Fibroblast of gingiva (primary cell): ENCODE results near the gene TMEM182.
A peak's percentile ranks its signal among the peaks of the same experiment; 100 is the strongest.

Experiments
- DNase-seq: peaks from one replicate; pipeline ENCODE4 v3.0.0-alpha.2; 2011; ENCODE audit warnings: low read depth

Gene TMEM182

GRCh38 chr2:102768253-102768652 is 6.4 kb downstream of the TMEM182 start:
- peak; percentile 41 for DNase-seq

DNA sequence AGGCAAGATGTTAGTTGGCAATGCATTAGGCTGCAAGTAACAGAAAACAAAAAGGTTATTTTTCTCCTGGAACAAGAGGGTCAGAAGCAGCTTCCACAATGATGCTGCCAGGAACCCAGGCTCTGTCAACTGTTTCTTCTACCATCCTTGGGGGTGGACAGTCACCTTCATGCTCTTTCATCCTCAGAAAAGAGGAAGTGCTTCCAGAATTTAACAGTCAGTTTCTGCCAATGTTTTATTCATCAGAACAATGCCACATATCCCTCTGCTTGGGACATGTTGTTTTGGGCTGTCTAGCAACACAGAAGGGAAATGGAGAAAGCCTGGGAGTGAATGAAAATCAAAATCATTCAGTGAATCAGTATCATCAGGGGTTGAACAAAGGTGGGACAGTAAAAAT is 7.1 kb downstream of the TMEM182 start:
- no peak for DNase-seq

DNA sequence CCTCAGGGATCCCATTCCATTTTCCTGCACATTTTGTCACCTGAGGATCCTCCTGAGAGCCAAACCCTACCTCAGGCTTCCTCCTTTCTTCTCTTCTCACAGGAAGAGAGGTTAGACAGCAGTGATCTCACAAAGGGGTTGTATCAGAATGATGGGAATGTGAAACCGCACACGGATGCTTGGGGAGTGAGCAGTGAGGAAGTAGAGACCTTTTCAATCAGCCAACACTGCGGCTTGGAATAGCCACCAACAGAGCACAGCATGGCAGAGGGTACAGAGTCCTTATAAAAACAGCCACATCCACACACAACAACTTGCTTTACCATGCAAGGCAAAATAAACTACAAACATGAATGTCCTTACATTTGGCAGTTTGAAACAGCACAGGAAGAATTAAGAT is 8.7 kb downstream of the TMEM182 start:
- peak; percentile 37 for DNase-seq

DNA sequence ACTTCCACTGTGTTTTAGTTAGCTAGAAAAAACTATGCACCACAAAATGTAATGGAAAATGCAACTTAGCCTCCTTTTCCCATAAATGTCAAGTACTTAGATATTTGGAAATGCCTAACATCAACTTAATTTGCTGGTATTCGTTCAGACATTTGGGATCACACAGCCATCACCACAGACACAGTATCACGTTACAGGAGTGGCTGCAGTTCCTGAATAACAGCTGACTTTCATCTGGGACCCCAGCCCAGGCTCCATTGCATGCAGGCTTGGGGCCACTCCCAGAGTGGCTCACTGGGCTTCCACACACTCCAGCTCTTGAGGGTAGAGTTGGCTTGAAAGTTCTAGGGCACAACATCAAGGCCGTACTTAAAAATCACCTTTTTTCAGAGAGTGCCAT is 9.3 kb downstream of the TMEM182 start:
- peak; percentile 69 for DNase-seq

- DNase-seq = no peak
Measured at GRCh38 chr2:102772659-102773058, 10.8 kb downstream of the TMEM182 start.

DNA sequence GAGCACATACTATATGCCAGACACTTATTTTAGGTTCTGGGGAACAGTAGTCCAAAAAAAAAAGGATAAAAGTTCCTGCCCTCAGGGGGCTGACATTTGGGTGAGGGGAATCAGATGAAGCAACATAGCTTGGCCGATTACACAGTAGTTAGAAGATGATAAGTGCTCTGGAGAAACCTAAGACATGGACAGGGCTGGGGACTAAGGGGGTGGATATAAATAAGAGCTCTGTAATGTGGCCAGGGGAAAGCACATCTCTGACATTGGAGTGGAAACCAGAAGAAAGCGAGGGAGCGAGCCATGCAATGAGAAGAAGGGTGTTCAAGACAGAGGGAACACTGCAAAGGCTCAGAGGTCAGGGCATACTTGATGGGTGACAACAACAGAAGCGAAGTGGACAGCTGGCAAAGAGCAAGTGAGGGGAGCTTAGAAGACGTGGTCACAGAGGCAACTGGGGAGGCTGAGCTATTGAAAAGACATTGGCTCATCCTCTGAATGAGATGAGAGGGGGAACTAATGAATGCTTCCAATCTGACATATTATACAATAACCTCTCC is 11.4 kb downstream of the TMEM182 start:
- no peak for DNase-seq

- no peak for DNase-seq
Measured at GRCh38 chr2:102778260-102778659, 16.4 kb downstream of the TMEM182 start.

- DNase-seq = no peak
Measured at GRCh38 chr2:102780467-102780866, 18.6 kb downstream of the TMEM182 start.

DNA sequence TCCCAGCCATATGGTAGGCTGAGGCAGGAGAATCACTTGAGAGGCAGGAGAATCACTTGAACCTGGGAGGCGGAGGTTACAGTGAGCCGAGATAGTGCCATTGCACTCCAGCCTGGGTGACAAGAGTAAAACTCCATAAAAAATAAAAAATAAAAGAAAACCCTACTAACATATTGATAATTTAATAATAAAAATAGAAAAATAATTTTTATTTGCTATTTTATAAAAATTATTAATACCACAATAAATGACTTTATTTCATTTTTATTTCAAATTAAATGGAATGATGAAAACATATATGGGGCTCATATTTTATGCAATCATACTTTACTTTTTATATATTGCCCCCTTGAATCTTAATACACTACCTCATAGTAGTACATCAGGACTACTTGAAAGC is 20.4 kb downstream of the TMEM182 start:
- DNase-seq = no peak

- DNase-seq = no peak
Measured at GRCh38 chr2:102782933-102783332, 21.1 kb downstream of the TMEM182 start.

DNA sequence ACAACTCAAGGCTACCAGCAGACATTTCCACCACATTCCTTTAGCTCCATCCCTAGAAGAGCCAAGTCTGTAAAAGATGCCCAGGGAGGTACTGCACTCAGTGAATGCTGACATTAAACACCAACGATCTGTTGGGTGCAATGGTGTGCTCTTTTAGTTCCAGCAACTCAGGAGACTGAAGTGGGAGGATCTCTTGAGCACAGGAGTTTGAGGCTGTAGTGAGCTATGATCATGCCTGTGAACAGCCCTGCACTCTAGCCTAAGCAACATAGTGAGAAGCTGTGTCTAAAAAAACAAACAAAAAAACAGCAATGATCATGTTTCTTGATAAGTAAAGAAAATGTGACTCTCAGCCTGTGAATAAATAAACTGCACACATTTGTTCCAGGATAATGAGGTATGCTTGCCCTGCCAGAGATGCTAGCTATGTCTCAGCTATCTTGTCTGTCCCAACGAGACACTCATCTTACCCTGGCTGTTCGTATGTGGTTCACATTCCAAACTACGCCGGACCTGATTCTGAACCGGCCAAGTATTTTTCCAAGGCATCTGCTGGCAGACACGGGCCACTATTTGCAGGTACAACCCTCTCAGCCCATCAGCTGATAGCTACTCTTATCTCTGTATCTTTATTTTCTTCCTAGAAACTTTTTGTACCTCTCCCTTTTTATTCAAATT is 21.8 kb downstream of the TMEM182 start:
- DNase-seq = no peak

- DNase-seq = no peak
Measured at GRCh38 chr2:102784940-102785339, 23.1 kb downstream of the TMEM182 start.

DNA sequence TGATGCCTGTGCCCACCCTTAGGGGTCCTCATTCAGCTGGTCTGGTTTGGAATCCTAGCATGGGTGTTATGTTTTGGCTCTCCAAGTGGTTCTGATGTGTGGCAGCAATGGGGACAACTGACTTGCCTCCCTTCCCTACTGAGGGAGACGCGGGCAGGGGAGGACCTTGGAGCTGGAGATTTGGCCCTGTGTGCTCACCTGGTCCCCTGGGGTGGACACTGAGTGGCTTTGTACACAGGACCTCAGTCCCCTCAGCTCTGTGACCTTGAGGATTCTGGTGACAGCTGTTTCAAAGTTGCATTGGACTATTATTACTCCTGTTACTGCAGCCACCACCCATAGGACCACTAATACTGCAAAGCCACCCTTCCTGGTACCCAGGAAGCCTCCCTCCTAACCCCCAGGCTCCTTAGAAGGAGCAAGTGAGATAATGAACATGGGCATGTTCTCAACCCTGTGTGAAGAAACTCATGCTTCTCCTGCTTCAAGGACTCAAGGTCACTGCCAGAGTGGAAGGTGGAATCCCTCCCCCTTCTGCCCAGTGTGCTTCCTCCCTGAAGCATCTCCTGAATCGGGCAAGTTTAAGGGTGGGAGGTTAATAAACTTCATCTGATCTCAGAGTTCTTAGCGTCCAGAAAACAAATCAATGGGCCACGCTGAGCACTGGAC is 26.5 kb downstream of the TMEM182 start:
- no peak for DNase-seq

DNA sequence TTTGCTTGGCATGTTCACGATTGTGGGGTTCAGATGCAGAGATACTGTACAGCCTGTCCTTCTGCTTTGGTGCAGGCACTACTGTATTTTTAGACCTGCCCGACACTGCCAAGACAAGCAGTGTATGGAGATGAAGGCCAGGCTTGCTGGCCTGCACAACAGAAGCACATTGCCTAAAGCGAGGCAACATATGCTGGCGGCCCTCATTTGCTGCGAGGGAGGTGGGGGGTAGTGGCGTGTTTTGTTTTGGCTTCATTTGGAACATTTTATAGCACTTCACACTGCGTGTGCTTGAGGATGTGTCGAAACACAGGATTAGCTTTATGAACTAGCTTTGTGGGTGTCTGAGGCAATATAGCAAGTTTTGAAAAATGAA is 27.0 kb downstream of the TMEM182 start:
- DNase-seq = no peak

DNA sequence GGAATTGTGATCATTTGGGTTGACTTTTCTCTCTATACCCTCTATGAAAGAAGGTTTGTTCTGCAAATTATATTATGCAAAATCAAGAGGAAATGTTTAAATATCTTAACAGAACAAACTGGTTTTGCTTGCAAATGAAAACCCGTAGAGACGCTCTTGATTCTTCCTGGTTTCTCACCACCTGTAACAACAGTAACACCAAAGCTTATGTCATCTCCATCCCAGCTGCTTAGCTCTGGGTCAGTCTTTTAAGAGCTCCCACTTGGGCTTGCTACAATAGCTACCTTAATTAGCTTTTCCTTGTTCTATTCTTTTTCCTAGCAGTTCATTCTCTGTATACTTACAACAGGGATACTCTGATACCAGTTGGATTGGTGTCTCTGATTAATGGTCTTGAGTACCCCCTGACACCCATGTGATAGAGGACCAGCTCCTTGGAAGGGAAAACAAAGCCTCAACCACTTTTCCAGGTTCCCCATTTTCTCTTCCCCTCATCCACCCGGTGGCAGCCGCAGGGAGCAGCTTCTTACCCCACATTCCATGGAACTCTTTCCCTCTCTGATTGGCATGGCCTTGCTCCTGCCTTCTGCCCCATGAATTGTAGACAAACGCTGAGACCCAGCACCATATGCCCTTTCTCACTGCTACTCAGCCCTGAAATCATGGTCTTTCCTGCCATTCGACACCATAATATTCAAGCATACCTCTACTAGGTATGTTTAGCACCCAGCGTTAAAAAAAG is 27.7 kb downstream of the TMEM182 start:
- DNase-seq = no peak

DNA sequence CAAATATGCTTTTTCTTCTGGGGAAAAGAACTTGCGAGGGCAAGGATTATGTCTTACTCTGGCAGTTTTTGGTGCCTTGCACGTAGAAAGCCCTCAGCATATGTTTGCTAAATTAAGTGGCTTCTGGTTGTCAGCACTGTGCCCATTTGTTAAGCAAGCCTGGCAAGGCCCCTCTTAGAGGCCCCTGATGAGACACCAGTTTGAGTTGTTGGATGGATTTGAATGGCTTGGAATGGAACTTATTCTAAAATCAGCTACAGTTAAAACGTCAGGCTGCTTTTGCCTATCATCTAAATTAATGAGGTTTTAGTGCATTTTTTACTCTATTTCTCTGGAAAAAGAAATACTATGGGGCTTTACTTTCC is 28.2 kb downstream of the TMEM182 start:
- DNase-seq = no peak

- DNase-seq = no peak
Measured at GRCh38 chr2:102792568-102793208, 30.9 kb downstream of the TMEM182 start.

- DNase-seq = no peak
Measured at GRCh38 chr2:102795641-102796040, 33.8 kb downstream of the TMEM182 start.

DNA sequence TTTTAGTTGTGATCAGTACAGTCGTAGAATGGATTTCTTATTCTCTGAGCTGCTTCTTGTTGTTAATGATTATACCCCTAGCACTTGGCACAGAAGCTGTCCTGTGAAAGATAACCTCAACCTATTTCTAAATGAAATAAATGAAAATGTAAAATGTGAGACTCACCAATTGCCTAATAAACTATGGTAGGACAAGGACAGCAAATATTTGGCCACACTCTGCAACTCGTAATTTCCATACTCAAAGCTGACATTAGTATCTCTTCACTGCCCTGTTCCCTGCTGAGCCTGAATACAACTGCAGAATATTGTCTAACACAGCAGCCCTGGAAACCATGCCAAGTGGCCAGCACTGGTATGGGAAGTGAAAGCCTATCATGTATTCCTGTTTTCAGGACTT is 34.5 kb downstream of the TMEM182 start:
- no peak for DNase-seq

DNA sequence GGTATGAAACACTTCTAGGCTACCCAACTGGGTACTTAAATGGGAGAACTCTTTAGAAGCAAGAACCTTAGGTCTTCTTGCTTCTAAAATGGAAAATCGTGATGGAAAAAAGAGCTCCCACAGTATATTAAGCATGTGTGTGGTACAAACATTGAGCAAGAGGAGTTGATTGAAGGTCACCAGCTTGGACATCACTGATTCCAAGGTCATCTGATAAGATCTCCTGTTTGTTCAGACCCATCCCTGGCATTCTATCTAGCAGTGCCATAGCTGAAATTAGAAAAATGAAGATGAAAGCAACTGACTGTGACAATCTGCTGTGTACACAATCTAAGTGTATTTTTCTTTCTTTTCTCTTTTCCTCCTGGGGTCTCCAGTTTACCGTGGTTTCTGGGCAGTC is 35.7 kb downstream of the TMEM182 start:
- no peak for DNase-seq

DNA sequence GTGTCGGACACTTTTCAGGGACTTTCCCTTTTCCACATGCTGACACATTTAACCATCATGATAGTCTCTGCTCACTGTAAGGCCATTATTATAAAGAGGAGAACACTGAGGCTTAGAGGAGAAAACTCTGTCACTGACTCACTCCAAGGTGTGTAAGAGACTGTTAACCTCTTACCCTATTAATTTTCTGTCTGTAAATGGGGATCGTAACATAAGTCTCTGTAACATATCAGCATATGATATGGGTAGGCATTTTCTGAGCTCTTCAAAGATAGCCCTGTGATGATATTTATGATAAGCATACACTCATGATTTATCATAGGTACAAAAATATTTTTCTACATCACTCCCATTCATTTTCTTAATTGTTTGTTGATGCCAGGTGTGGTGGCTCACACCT is 36.4 kb downstream of the TMEM182 start:
- no peak for DNase-seq

GRCh38 chr2:102801098-102801718 is 39.4 kb downstream of the TMEM182 start:
- peak; percentile 3 for DNase-seq
